Vagina (tissue), 2 donors: ENCODE data around the gene LMOD3. TPM values are rescaled to one million over a fixed set of nuclear protein-coding genes. Genes with fewer than 3 reads are reported as not detected.

Experiments
- DNase-seq, 2 donors: peaks; one replicate each; pipeline ENCODE4 v3.0.0-alpha.2; 2017; ENCODE audit errors: extremely low spot score in 2 of 2
- H3K27ac ChIP-seq: fragments of 200-600 bp; sonication (generic); one replicate; pipeline ENCODE4 v1.5.1; 2019
- H3K27me3 ChIP-seq: fragments of 200-600 bp; sonication (generic); one replicate; pipeline ENCODE4 v1.5.1; 2019
- H3K36me3 ChIP-seq, 2 donors: fragments of 200-600 bp; sonication (generic); one replicate each; pipeline ENCODE4 v1.5.1; 2017 to 2019
- H3K4me1 ChIP-seq: fragments of 200-600 bp; sonication (generic); one replicate; pipeline ENCODE4 v1.5.1; 2019
- H3K4me3 ChIP-seq, 2 donors: fragments of 200-600 bp; sonication (generic); 1 replicate in 1 of 2; 2 replicates in 1 of 2; pipeline ENCODE4 v1.5.1; 2016 to 2019
- H3K9me3 ChIP-seq: fragments of 200-600 bp; sonication (generic); one replicate; pipeline ENCODE4 v1.5.1; 2019
- CTCF ChIP-seq, 3 experiments: fragments of 450-650 bp in 2 of 3; fragments of 200-600 bp in 1 of 3; sonication (generic) in 1 of 3; IDR thresholded peaks; one replicate each; pipeline ENCODE4 v1.5.1; 2017 to 2019; ENCODE audit warnings: antibody characterized with exemption in 3 of 3, mild to moderate bottlenecking in 2 of 3, moderate library complexity in 2 of 3
- POLR2A ChIP-seq, 2 donors: fragments of 450-650 bp; IDR thresholded peaks; one replicate each; pipeline ENCODE4 v1.6.1; 2017; ENCODE audit warnings: antibody characterized with exemption in 2 of 2, mild to moderate bottlenecking in 2 of 2, moderate library complexity in 2 of 2
- POLR2AphosphoS5 ChIP-seq, 2 donors: sonication (generic); formaldehyde crosslinking; IDR thresholded peaks; one replicate each; pipeline ENCODE4 v1.9.0; 2017; ENCODE audit warnings: antibody characterized with exemption in 2 of 2, mild to moderate bottlenecking in 2 of 2, low read depth in 1 of 2; ENCODE audit not compliant: insufficient read depth in 1 of 2
- intact Hi-C: fragments of 100-400 bp; cut with DNase I; formaldehyde crosslinking; loops from one replicate; pipeline ENCODE4 v1.15.1; 2023
- total RNA-seq: library from RNA; depleted of rRNA; stranded (reverse); fragments of >200 nt; gene quantifications from one replicate; pipeline ENCODE4 v1.2.3, GENCODE V29; 2016

The LMOD3 gene
- total RNA-seq, 1 donor from 2014 or later, result not detected

GRCh38 chr3:69115731-69116130 is 6.7 kb downstream of the LMOD3 start:
- no peaks in the 10 kb centered on the region for H3K9me3 ChIP-seq
- H3K27ac ChIP-seq, result no peak overlapping the region
- no peak overlapping the region for H3K4me3 ChIP-seq
- intact Hi-C loops, result no loop called here
- no peaks in the 10 kb centered on the region for H3K27me3 ChIP-seq
- DNase-seq, result no peak
- H3K36me3 ChIP-seq, result no peaks in the 10 kb centered on the region
- H3K4me1 ChIP-seq, result no peaks in the 10 kb centered on the region
- TF ChIP-seq CTCF (IDR thresholded peaks at IDR 0.05), result no peak
- no peak for TF ChIP-seq POLR2A (IDR thresholded peaks at IDR 0.05)
- no peak for TF ChIP-seq POLR2AphosphoS5 (IDR thresholded peaks at IDR 0.05; ENCODE audit: insufficient read depth in 1 of 2, low read depth in 1 of 2)

GRCh38 chr3:69113536-69113935 is 8.9 kb downstream of the LMOD3 start:
- H3K9me3 ChIP-seq, result no peaks in the 10 kb centered on the region
- no peak for DNase-seq
- no peaks in the 10 kb centered on the region for H3K27me3 ChIP-seq
- no peaks in the 10 kb centered on the region for H3K4me1 ChIP-seq
- no peak overlapping the region for H3K27ac ChIP-seq
- TF ChIP-seq POLR2A (IDR thresholded peaks at IDR 0.05), result no peak
- TF ChIP-seq POLR2AphosphoS5 (IDR thresholded peaks at IDR 0.05; ENCODE audit: insufficient read depth in 1 of 2, low read depth in 1 of 2), result no peak
- no peak for TF ChIP-seq CTCF (IDR thresholded peaks at IDR 0.05)
- H3K4me3 ChIP-seq, result no peak overlapping the region
- intact Hi-C loops, result no loop called here
- H3K36me3 ChIP-seq, result no peaks in the 10 kb centered on the region

GRCh38 chr3:69110941-69111546 is 11.4 kb downstream of the LMOD3 start:
- H3K27ac ChIP-seq, result no peak overlapping the region
- DNase-seq, result no peak
- no peak for TF ChIP-seq CTCF (IDR thresholded peaks at IDR 0.05)
- no peak for TF ChIP-seq POLR2A (IDR thresholded peaks at IDR 0.05)
- TF ChIP-seq POLR2AphosphoS5 (IDR thresholded peaks at IDR 0.05; ENCODE audit: insufficient read depth in 1 of 2, low read depth in 1 of 2), result no peak
- H3K27me3 ChIP-seq, result no peaks in the 10 kb centered on the region
- peaks cover 6% of the 10 kb centered on the region for H3K4me1 ChIP-seq
- no peaks in the 10 kb centered on the region for H3K9me3 ChIP-seq
- no peak overlapping the region for H3K4me3 ChIP-seq
- H3K36me3 ChIP-seq, result no peaks in the 10 kb centered on the region
- intact Hi-C loops, result no loop called here

GRCh38 chr3:69108811-69109210 is 13.6 kb downstream of the LMOD3 start:
- no peaks in the 10 kb centered on the region for H3K27me3 ChIP-seq
- no peak for TF ChIP-seq CTCF (IDR thresholded peaks at IDR 0.05)
- TF ChIP-seq POLR2AphosphoS5 (IDR thresholded peaks at IDR 0.05; ENCODE audit: insufficient read depth in 1 of 2, low read depth in 1 of 2), result no peak
- TF ChIP-seq POLR2A (IDR thresholded peaks at IDR 0.05), result no peak
- intact Hi-C loops, result no loop called here
- H3K9me3 ChIP-seq, result no peaks in the 10 kb centered on the region
- DNase-seq, result no peak
- peaks cover 0 to 6% of the 10 kb centered on the region in 2 donors for H3K36me3 ChIP-seq
- H3K4me1 ChIP-seq, result peaks cover 24% of the 10 kb centered on the region
- H3K27ac ChIP-seq, result no peak overlapping the region
- H3K4me3 ChIP-seq, result no peak overlapping the region

GRCh38 chr3:69107841-69108240 is 14.6 kb downstream of the LMOD3 start:
- TF ChIP-seq POLR2A (IDR thresholded peaks at IDR 0.05) (no peak), POLR2AphosphoS5 (IDR thresholded peaks at IDR 0.05; ENCODE audit: insufficient read depth in 1 of 2, low read depth in 1 of 2) (no peak), CTCF (IDR thresholded peaks at IDR 0.05) (no peak)
- Histone ChIP-seq H3K4me1 (peaks cover 24% of the 10 kb centered on the region), H3K9me3 (no peaks in the 10 kb centered on the region), H3K36me3 (peaks cover 0 to 16% of the 10 kb centered on the region in 2 donors), H3K27me3 (no peaks in the 10 kb centered on the region), H3K4me3 (no peak overlapping the region), H3K27ac (no peak overlapping the region)
- DNase-seq, result no peak
- intact Hi-C loops, result no loop called here
